A549 treated with Mapracorat at 1 μM for 4 hours (cell line): ENCODE measurements around the gene ELFN1. TPM values are rescaled to one million over a fixed set of nuclear protein-coding genes. Genes with fewer than 3 reads are reported as not detected.

ENCODE experiments used
- total RNA-seq: library from RNA; stranded (reverse); fragments of 200-300 nt; extraction: Qiagen RNA extraction; gene quantifications from 5 replicates; pipeline ENCODE4 v1.2.3, GENCODE V29; 2022

ELFN1 gene
- 0.23 to 0.49 TPM (median 0.30 TPM) in 5 replicates for total RNA-seq

DNA sequence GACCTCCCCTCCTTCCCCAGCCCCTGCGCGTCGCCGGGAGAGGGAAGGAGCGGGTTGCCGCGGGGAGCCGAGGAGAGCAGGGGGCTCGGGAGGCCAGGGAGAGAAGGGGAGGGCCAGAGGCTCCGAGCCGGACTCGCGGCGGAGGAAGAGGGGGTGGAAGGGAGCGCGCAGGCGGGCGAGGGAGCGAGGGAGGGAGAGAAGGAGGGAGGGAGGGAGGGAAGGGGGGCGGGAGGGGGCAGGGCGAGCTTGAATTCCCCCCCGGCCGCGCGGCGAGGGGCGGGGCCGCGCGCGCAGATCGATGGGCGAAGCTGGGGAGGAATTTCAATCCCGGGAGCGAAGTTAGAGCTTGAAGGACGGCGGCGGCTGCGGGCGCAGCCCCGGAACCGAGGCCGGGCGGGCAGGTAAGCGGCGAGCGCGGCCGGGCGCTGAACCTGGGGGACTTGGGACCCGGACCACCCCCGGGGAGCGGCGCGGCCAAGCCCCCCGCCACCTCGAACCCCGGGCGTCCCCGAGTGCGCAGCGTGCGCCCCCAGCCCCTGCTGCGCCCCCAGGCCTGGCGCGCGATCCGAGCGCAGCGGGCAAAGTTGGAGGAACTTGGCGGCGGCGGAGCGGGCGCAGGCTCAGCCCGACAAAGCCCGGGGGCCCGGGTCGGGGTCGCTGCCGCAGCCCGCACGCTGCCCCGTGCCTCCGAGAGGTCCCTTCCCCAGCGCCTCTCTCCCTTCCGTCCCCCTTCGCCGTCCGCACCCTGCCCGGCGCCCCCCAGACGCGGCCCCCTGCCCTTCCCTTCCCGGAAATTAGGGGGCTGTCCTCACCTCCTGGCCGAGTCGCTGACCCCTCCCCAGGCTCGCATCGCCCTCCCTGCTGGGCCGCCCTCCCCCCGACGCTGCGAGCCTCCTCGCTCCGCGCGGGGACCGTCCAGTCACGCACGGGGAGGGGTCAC lies at the start of gene ELFN1:
Gene ELFN1 (plus strand): TSS at position 324 of the 940 bp plus-strand sequence. CDS start 74,320 bp downstream, outside the sequence.

Other genes with a start within 250 kb of the ELFN1 start
- gene MICALL2, start 210.8 kb upstream of the ELFN1 start, total RNA-seq = 14.8 to 30.8 TPM (median 24.2 TPM) in 5 replicates
- gene INTS1, start 165.9 kb upstream of the ELFN1 start, total RNA-seq = 44.5 to 62.2 TPM (median 55.8 TPM) in 5 replicates
- 34.4 to 73.6 TPM (median 64.6 TPM) in 5 replicates for gene MAFK, start 139.6 kb upstream of the ELFN1 start, total RNA-seq
- gene TMEM184A, start 114.1 kb upstream of the ELFN1 start, total RNA-seq = 6.0 to 11.2 TPM (median 10.3 TPM) in 5 replicates
- gene PSMG3, start 100.2 kb upstream of the ELFN1 start, total RNA-seq = 71.4 to 107 TPM (median 97.9 TPM) in 5 replicates